ENCODE data around the gene QRSL1. TPM values are rescaled to one million over a fixed set of nuclear protein-coding genes. Genes with fewer than 3 reads are reported as not detected.
A peak's percentile ranks its signal among the peaks of the same experiment; 100 is the strongest.

QRSL1 gene
- total and polyA plus RNA-seq, 3 experiments from 2014 or later: 9.7 to 27.2 (median 23.0) TPM

DNA sequence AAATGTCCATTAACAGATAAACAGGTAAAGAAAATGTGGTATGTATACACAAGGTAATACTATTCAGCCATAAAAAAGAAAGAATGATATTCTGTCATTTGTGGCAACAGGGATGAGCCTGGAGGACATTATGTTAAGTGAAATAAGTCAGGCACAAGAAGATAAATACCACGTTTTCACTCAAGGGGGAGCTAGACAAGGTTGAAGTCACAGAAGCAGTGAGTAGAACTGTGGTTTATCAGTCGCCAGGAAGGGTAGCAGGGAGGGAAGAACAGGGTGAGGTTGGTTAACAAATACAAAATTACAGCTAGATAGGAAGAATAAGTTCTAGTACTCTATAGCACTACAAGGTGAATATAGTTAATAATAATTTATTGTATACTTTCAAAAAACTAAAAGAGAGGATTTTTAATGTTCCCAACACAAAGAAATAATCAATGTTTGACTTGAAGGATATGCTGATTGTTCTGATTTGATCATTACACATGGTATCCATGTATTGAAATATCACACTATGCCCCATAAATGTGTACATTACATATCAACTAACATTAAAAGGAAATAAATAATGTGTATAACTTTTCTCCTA is 21.2 kb upstream of the QRSL1 start:
- CTCF ChIA-PET: interaction anchor here (1.1 to 1.7 kb wide), 2 partner anchors 10 to 13 kb away, joined by 4 read pairs; no protein-coding TSS in a partner anchor
- no peaks in the 10 kb centered on the region for H3K36me3 ChIP-seq (ENCODE audit: insufficient read depth, low read length)
- H3K9me3 ChIP-seq (ENCODE audit: low read length): no peaks in the 10 kb centered on the region
- Mint-ChIP-seq H3K27ac (no peak overlapping the region), H3K4me3 (no peak overlapping the region), H3K4me1 (peaks cover 2 to 9% (median 4%) of the 10 kb centered on the region in 3 donors), H3K9me3 (no peaks in the 10 kb centered on the region), H3K27me3 (no peaks in the 10 kb centered on the region), H3K36me3 (peaks cover 6 to 34% (median 18%) of the 10 kb centered on the region in 3 donors)
- DNase-seq: peak in 2 of 5 donors; percentile 30 to 32
- H3K4me1 ChIP-seq (ENCODE audit: insufficient read depth, low read length): no peaks in the 10 kb centered on the region
- no peak overlapping the region for H3K4me3 ChIP-seq (ENCODE audit: low read length)
- no peaks in the 10 kb centered on the region for H3K27me3 ChIP-seq (ENCODE audit: insufficient read depth, low read length, poor library complexity, severe bottlenecking)
- POLR2A ChIA-PET: no interaction called here
- H3K27ac ChIP-seq (ENCODE audit: low read depth, low read length): no peak overlapping the region

DNA sequence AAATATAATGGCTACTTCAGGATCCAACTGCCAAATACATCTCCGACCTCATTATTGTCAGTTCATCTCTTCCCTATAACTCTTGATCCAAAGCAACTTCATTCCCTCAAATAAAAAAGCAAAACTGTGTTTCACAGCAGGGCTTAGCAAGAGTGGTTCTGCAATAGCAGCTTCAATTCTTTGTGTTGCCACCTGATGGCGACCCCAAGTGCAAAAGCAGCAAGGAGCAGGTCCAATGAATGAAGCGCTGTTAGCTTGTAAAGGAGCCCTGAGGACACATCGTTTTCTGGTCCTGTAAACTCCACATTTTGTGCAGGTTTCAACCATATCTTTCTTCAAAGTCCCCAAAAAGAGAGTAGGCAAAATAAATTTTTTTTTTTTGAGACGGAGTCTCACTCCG is 19.7 kb upstream of the QRSL1 start:
- no peak overlapping the region for H3K27ac Mint-ChIP-seq
- no peak for DNase-seq
- CTCF ChIA-PET: interaction anchor here (1.1 to 1.7 kb wide), 2 partner anchors 12 to 370 kb away, joined by 3 to 4 read pairs; no protein-coding TSS in a partner anchor
- H3K27me3 Mint-ChIP-seq: no peaks in the 10 kb centered on the region
- Histone ChIP-seq H3K36me3 (ENCODE audit: insufficient read depth, low read length) (no peaks in the 10 kb centered on the region), H3K27me3 (ENCODE audit: insufficient read depth, low read length, poor library complexity, severe bottlenecking) (no peaks in the 10 kb centered on the region), H3K4me3 (ENCODE audit: low read length) (no peak overlapping the region), H3K4me1 (ENCODE audit: insufficient read depth, low read length) (no peaks in the 10 kb centered on the region), H3K27ac (ENCODE audit: low read depth, low read length) (no peak overlapping the region), H3K9me3 (ENCODE audit: low read length) (no peaks in the 10 kb centered on the region)
- H3K4me1 Mint-ChIP-seq: peaks cover 2 to 16% (median 4%) of the 10 kb centered on the region in 3 donors
- no peaks in the 10 kb centered on the region for H3K9me3 Mint-ChIP-seq
- H3K4me3 Mint-ChIP-seq: no peak overlapping the region
- POLR2A ChIA-PET: interaction anchor here (0.5 kb wide), 1 partner anchor 79 kb away, joined by 5 read pairs; no protein-coding TSS in a partner anchor
- H3K36me3 Mint-ChIP-seq: peaks cover 0 to 32% (median 21%) of the 10 kb centered on the region in 3 donors

DNA sequence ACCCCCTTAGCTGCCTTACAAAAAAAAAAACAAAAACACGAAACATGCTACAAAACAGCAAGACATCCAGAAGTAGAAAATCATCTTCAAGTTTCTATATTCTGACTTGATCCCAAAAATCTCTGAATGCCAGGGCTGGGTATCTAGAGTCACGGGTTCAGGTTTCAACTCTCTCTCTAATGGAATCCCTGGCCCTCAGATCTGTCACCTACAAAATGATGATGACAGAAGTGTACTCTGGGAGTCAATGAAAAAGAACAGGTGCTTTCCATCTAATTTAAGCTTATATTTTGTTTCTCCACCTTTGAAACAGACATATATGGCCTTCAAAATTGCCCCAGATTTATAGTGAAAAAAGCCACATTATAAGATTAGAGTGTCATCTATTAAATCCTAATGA is 18.3 kb upstream of the QRSL1 start:
- no peaks in the 10 kb centered on the region for H3K27me3 ChIP-seq (ENCODE audit: insufficient read depth, low read length, poor library complexity, severe bottlenecking)
- DNase-seq: no peak
- no peaks in the 10 kb centered on the region for H3K4me1 ChIP-seq (ENCODE audit: insufficient read depth, low read length)
- H3K27me3 Mint-ChIP-seq: no peaks in the 10 kb centered on the region
- no peak overlapping the region for H3K27ac ChIP-seq (ENCODE audit: low read depth, low read length)
- no peaks in the 10 kb centered on the region for H3K9me3 ChIP-seq (ENCODE audit: low read length)
- ChIA-PET POLR2A (no interaction called here), CTCF (interaction anchor here (1.1 kb wide), 1 partner anchor 368 kb away, joined by 3 read pairs; no protein-coding TSS in a partner anchor)
- H3K4me3 Mint-ChIP-seq: no peak overlapping the region
- no peaks in the 10 kb centered on the region for H3K9me3 Mint-ChIP-seq
- peaks cover 2 to 16% (median 4%) of the 10 kb centered on the region in 3 donors for H3K4me1 Mint-ChIP-seq
- H3K36me3 Mint-ChIP-seq: peaks cover 0 to 36% (median 18%) of the 10 kb centered on the region in 3 donors
- no peak overlapping the region for H3K4me3 ChIP-seq (ENCODE audit: low read length)
- H3K36me3 ChIP-seq (ENCODE audit: insufficient read depth, low read length): no peaks in the 10 kb centered on the region
- H3K27ac Mint-ChIP-seq: no peak overlapping the region

DNA sequence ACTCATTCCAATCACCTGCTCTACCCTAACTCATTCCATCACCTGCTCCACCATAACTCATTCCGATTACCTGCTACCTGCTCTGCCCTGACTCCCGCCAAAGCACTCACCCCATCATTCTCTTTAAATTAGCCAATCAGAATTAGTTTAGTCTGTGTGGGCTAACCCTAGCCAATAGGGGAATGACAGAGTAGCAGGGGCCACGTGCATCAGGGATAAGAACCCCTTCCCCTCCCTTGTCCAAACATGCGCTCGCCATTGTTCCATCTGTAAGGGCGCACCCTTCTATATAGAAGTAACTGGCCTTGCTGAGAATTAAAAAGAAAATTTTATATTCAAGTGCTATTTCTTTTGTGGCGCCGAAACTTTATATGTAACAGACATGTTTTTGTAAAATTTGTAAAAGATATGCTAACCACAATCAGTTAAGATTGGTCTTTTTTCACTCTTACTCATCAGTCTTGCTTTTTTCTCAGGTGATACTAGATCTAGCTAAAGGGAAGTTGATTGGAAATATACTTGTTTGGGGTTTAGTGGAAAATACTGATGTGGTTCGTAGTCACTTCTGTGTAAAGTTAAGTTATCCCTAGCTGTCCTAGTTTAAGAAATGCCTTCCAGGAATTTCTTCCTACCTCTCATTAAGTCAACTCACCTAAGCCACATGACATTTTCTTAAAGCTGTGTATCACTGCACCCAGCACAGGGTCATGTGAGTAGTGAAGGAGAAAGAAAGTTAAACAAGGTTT is 16.5 kb upstream of the QRSL1 start:
- Histone ChIP-seq H3K36me3 (ENCODE audit: insufficient read depth, low read length) (peaks cover 7% of the 10 kb centered on the region), H3K27me3 (ENCODE audit: insufficient read depth, low read length, poor library complexity, severe bottlenecking) (no peaks in the 10 kb centered on the region), H3K4me3 (ENCODE audit: low read length) (no peak overlapping the region), H3K9me3 (ENCODE audit: low read length) (no peaks in the 10 kb centered on the region), H3K27ac (ENCODE audit: low read depth, low read length) (no peak overlapping the region), H3K4me1 (ENCODE audit: insufficient read depth, low read length) (no peaks in the 10 kb centered on the region)
- peak overlapping the region in 1 of 8 donors; percentile 6 for H3K27ac Mint-ChIP-seq
- CTCF ChIA-PET: no interaction called here
- H3K27me3 Mint-ChIP-seq: no peaks in the 10 kb centered on the region
- peaks cover 2 to 16% (median 4%) of the 10 kb centered on the region in 3 donors for H3K4me1 Mint-ChIP-seq
- DNase-seq: no peak
- H3K4me3 Mint-ChIP-seq: no peak overlapping the region
- H3K9me3 Mint-ChIP-seq: no peaks in the 10 kb centered on the region
- peaks cover 0 to 45% (median 18%) of the 10 kb centered on the region in 3 donors for H3K36me3 Mint-ChIP-seq
- POLR2A ChIA-PET: no interaction called here

DNA sequence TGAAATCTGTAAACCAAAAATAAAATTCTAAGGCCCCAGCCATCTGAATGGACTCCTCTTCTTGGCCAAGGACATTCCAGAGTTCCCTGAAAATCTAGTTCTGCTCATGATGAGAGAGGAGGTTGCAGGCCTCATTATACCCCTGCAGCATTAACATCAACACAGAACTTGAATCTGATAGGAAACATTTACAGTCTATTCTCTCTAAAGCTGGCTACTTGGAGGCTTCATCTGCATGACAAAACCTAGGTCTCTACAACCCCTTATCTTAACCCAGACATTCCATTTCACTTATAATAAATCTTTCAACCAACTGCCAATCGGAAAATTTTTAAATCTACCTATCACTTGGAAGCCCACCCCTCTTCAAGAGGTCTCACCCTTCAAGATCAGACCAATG is 15.8 kb upstream of the QRSL1 start:
- Histone ChIP-seq H3K36me3 (ENCODE audit: insufficient read depth, low read length) (peaks cover 7% of the 10 kb centered on the region), H3K27me3 (ENCODE audit: insufficient read depth, low read length, poor library complexity, severe bottlenecking) (no peaks in the 10 kb centered on the region), H3K27ac (ENCODE audit: low read depth, low read length) (no peak overlapping the region), H3K9me3 (ENCODE audit: low read length) (no peaks in the 10 kb centered on the region), H3K4me1 (ENCODE audit: insufficient read depth, low read length) (no peaks in the 10 kb centered on the region), H3K4me3 (ENCODE audit: low read length) (no peak overlapping the region)
- no peaks in the 10 kb centered on the region for H3K9me3 Mint-ChIP-seq
- H3K4me1 Mint-ChIP-seq: peaks cover 0 to 11% (median 0%) of the 10 kb centered on the region in 3 donors
- DNase-seq: no peak
- ChIA-PET CTCF (no interaction called here), POLR2A (no interaction called here)
- peak overlapping the region in 1 of 8 donors; percentile 6 for H3K27ac Mint-ChIP-seq
- H3K36me3 Mint-ChIP-seq: peaks cover 0 to 50% (median 18%) of the 10 kb centered on the region in 3 donors
- no peaks in the 10 kb centered on the region for H3K27me3 Mint-ChIP-seq
- no peak overlapping the region for H3K4me3 Mint-ChIP-seq

DNA sequence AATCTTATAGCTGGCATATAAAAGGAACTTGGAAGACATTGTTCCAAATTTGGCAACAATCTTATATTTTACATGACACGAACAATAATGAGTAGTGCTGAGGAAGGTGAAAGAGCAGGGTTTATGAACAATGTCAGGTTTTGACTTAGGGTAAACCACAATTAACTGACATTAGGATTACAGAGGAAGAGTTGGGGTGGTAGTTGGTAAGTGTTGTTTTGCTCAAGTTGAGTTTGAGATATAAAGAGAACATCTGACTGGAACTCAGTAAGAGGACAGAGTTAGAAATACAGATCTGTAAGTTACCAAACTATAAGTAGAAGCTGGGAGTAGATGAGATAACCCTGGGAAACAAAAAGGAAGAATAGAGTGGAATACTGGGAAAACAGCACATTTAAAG is 15.2 kb upstream of the QRSL1 start:
- CTCF ChIA-PET: no interaction called here
- Mint-ChIP-seq H3K27ac (no peak overlapping the region), H3K4me1 (peaks cover 0 to 11% (median 0%) of the 10 kb centered on the region in 3 donors), H3K36me3 (peaks cover 0 to 55% (median 18%) of the 10 kb centered on the region in 3 donors), H3K27me3 (no peaks in the 10 kb centered on the region), H3K9me3 (no peaks in the 10 kb centered on the region), H3K4me3 (no peak overlapping the region)
- Histone ChIP-seq H3K27ac (ENCODE audit: low read depth, low read length) (no peak overlapping the region), H3K4me3 (ENCODE audit: low read length) (no peak overlapping the region), H3K9me3 (ENCODE audit: low read length) (no peaks in the 10 kb centered on the region), H3K36me3 (ENCODE audit: insufficient read depth, low read length) (peaks cover 7% of the 10 kb centered on the region), H3K27me3 (ENCODE audit: insufficient read depth, low read length, poor library complexity, severe bottlenecking) (no peaks in the 10 kb centered on the region), H3K4me1 (ENCODE audit: insufficient read depth, low read length) (no peaks in the 10 kb centered on the region)
- no peak for DNase-seq
- POLR2A ChIA-PET: no interaction called here

DNA sequence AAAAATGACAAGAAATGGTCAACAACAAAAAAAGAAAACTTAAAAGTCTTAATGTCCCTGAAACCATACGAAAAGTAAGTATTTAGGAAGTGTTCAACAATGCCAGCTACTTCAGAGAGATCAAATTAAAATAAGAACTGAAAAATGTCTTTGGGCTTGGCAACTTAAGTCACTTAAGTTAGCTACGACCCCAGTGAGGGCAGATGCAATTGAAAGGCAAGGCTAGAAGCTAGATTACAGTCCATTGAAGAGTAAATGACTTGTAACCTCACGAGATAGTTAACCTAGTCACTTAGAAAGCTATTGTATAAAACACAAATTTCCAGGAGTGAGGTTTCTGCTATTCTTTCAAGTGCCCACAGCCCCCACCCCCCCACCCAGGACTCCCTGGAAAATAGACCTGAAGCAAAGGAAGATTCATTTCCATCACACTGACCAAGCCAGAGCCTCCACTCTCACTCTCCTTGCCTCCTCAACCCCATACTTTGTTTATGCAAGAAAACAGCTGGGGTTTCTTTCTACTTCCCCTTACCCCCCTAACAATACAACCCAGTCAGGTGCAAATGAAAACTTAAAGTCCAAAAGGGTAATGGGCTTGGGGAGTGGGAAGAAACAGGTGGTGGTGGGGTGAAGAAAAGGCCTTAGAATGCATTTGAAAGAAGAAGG is 14.7 kb upstream of the QRSL1 start:
- Mint-ChIP-seq H3K36me3 (peaks cover 0 to 57% (median 18%) of the 10 kb centered on the region in 3 donors), H3K27me3 (no peaks in the 10 kb centered on the region), H3K27ac (no peak overlapping the region), H3K9me3 (no peaks in the 10 kb centered on the region), H3K4me3 (no peak overlapping the region), H3K4me1 (peaks cover 0 to 11% (median 0%) of the 10 kb centered on the region in 3 donors)
- no peaks in the 10 kb centered on the region for H3K27me3 ChIP-seq (ENCODE audit: insufficient read depth, low read length, poor library complexity, severe bottlenecking)
- peaks cover 7% of the 10 kb centered on the region for H3K36me3 ChIP-seq (ENCODE audit: insufficient read depth, low read length)
- no peak for DNase-seq
- no peaks in the 10 kb centered on the region for H3K4me1 ChIP-seq (ENCODE audit: insufficient read depth, low read length)
- POLR2A ChIA-PET: no interaction called here
- H3K27ac ChIP-seq (ENCODE audit: low read depth, low read length): no peak overlapping the region
- no peaks in the 10 kb centered on the region for H3K9me3 ChIP-seq (ENCODE audit: low read length)
- CTCF ChIA-PET: no interaction called here
- no peak overlapping the region for H3K4me3 ChIP-seq (ENCODE audit: low read length)

DNA sequence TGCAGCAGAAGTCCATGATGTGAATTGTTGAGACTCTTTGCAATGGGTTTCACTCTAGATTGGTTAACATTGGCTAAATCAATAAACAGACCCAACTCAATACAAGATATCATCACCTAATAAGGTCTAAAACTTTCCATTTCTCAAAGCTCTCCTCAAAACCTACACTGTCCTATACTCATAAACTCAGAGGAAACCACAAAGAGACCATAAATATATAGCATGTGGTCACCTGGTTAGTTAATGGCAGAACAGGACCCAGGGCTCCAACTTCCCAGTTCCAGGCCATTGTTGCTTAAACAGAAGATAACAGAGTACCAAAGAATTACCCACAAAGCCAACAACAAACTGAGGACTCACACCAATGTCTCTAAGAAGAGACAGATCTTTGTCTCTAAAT is 12.1 kb upstream of the QRSL1 start:
- POLR2A ChIA-PET: no interaction called here
- no peaks in the 10 kb centered on the region for H3K9me3 Mint-ChIP-seq
- CTCF ChIA-PET: interaction anchor here (1.3 kb wide), 1 partner anchor 9 kb away, joined by 4 read pairs; no protein-coding TSS in a partner anchor
- no peak overlapping the region for H3K4me3 ChIP-seq (ENCODE audit: low read length)
- H3K4me3 Mint-ChIP-seq: no peak overlapping the region
- peaks cover 4 to 58% (median 20%) of the 10 kb centered on the region in 3 donors for H3K36me3 Mint-ChIP-seq
- H3K27ac ChIP-seq (ENCODE audit: low read depth, low read length): no peak overlapping the region
- H3K27ac Mint-ChIP-seq: peak overlapping the region in 2 of 8 donors; percentile 6 to 42
- no peaks in the 10 kb centered on the region for H3K4me1 ChIP-seq (ENCODE audit: insufficient read depth, low read length)
- H3K27me3 ChIP-seq (ENCODE audit: insufficient read depth, low read length, poor library complexity, severe bottlenecking): no peaks in the 10 kb centered on the region
- peaks cover 7% of the 10 kb centered on the region for H3K36me3 ChIP-seq (ENCODE audit: insufficient read depth, low read length)
- no peaks in the 10 kb centered on the region for H3K27me3 Mint-ChIP-seq
- H3K4me1 Mint-ChIP-seq: peaks cover 0 to 11% (median 0%) of the 10 kb centered on the region in 3 donors
- H3K9me3 ChIP-seq (ENCODE audit: low read length): no peaks in the 10 kb centered on the region
- DNase-seq: no peak

Measured in CD8-positive, alpha-beta memory T cell (primary cell).